Fibroblast of the conjunctiva (primary cell): ENCODE results near the gene OGFOD3.
"Not testable (repeated sequence)": the region's sequence is repeated elsewhere in the genome, so short reads cannot be mapped to it uniquely, and the experiment has no call there.

Experiments used
- DNase-seq: peaks from one replicate; pipeline ENCODE4 v3.0.0-alpha.2; 2010; ENCODE audit warnings: low read depth

Gene OGFOD3

DNA sequence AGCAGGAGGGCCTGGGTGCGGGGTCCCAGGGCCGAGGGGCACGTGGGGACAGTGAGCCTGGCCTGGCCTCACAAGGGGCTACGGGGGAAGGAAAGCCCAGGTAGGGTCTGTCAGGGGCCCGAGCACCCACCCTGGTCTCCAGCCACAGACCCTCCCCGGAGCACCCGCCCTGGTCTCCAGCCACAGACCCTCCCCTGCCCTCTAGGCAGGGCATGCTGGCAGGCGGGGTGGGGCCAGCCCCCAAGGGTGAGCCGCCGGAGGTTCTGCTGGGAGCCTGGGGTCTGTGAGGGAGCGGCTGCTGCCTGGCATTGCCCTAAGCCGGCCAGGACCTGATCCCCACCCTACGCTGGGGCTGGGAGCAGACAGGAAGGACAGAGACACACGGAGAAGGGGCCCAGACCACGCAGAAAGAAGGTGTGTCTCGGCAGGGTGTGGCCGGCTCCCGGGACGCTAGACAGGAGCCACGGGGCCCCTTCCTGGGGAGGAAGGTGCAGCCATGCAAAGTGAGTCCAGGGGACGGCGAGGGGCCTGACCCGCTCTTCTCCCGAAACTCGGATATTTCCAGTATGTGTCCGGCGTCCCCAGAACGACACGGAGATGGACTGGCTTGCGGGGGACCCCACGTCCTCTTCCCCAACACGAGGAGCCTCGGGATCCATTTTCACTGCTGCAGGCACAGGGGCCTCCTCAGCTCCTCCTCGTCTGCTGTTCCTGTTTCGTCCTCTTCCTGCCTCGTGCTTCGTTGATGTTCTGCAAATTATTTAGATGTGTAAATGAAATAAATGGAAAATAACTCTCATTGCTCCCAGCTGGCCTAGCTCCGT, 31.3 kb downstream of the OGFOD3 start:
- no peak for DNase-seq

DNA sequence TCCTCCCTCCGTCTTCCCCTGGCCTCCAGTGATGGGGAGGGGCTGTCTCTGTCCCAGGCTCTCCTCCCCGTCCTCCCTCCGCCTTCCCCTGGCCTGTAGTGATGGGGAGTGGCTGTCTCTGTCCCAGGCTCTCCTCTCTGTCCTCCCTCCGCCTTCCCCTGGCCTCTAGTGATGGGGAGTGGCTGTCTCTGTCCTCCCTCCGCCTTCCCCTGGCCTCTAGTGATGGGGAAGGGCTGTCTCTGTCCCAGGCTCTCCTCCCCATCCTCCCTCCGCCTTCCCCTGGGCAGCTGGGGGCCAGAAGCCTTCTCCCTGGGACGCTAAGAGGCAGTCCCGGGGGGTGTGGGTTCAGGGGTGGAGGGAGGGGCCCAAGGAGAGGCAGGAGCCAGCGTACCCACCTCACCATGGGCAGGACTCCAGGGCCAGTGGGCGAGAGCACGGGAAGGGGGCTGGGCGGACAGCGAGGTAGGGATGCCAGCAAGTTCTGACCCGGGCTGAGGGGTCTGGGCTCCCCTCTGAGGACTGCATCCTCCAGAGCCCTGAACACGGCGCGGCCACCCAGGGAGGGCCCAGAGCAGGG, 32.0 kb downstream of the OGFOD3 start:
- DNase-seq, result no peak

DNA sequence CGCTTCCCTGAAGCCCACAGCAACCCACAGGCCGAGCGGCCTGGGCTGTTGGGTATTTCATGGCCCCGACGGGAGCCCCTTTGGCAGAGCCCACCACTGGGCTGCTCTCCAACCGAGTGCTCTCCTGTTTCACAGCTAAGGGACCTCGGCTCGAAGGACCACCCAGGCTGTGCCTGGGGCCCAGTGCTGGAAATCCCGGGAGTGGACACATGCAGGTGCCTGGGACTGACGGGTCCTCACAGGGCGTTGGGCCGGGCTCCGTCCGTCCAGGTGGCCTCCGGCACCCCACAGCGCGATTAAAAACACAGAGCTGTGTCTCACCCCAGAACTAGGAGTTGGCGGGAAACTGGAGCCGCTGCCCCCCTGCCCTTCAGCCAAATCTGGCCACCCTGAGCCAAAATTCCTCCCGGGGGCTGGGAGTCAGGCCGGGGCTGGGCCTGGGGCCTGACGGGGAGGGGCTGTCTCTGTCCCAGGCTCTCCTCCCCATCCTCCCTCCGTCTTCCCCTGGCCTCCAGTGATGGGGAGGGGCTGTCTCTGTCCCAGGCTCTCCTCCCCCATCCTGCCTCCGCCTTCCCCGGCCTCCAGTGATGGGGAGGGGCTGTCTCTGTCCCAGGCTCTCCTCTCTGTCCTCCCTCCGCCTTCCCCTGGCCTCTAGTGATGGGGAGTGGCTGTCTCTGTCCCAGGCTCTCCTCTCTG, 32.7 kb downstream of the OGFOD3 start:
- DNase-seq, result no peak

DNA sequence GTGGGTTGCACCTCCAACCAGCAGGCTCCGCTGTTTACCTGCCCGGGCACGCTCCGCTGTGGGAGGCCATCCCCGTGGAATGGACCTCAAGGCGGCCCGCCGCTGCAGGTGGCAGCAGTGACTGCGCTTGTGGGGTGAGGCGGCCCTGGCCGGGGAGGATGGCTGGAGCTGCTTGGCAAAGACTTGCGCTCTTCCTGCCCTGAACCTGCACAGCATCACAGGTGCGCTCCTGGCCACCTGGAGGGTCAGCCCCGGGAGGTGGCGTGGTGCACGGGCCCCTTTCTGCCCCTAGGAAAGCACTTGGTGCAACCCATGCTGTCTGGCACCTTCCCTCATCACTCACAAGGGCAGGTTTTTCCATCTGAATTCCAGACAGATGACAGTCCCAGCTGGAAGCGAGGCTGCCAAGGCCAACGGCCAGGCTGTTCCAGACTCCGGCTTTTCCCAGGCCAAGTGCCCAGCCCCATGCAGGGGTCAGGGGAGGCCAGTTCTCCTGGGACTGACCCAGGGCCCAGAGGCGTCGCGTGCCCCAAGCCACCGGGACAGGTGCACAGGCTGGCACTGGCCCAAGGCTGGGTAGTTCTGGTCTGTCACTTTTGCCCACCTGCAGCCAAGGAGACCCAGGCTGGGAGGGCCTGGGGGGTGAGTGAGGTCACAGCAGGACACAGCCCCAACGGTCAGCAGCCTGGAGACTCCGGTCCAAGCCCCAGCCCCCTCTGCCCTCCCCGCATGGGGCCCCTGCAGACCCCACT, 33.5 kb downstream of the OGFOD3 start:
- DNase-seq, result no peak

DNA sequence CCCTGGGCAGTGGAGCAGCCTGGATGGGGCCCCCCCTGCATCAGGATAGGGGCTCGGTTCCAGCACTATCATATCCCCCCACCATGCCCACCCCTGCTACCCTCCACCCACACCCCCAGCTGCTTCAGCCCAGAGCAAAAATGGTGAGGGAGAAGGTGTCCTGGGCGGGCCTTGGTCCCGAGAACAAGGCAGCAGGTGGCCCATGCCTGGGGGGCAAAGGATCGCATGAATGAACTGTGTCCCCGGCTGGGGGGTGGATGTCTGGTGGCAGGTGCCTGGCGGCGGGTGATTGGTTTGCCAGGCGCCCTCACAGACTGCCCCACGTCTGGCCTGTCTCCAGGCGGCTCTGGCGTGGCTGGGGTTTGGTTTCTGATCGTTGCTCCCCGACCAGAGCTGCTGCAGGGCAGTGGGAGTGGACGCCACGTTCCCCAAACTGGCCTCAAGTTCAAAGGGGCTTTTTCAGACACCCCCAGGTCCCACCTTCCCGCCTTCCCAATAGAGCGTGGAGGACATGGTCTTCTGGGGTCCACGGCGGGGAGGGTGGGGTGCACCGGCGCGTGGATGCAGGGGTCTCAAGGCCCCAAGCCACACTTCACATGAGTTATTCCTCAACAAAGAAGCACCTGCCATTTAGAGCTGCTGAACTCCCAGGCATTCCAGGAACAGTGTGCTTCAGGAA, 34.2 kb downstream of the OGFOD3 start:
- DNase-seq, result no peak

DNA sequence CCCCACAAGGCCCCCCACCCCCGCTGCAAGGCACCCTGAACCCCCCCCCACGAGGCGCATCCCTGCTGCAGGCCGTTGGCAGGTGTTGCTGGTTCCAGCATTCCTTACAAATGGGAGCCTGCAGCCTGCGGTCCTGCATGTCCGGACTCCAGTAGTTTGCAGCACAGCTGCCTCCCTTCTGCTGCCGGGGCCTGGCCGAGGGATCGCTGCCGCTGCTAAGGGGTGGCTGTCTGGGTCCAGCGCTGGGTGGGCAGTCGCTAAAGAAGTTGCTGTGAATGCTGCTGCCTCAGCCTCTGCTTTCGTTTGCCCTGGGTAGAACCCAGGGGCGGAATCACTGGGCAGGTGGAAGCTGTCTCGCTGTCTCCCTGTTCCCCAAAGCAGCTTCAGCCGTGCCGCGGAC, 35.0 kb downstream of the OGFOD3 start:
- DNase-seq, result no peak

DNA sequence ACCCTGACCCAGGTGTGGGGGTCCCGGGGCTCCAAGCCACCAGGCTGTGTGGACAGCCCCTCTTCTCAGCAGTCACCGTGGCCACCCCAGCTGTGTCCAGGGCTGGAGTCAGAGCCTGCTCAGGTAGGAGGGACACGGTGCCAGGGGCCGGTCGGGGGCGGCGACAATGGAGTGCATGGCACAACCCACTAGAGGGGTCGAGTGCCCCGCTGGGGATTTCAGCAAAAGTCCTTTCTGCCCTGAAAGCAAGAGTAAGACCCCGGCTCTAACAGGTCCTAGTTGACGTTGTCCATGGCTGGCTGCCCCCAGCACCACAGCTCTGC, 35.5 kb downstream of the OGFOD3 start:
- no peak for DNase-seq

DNA sequence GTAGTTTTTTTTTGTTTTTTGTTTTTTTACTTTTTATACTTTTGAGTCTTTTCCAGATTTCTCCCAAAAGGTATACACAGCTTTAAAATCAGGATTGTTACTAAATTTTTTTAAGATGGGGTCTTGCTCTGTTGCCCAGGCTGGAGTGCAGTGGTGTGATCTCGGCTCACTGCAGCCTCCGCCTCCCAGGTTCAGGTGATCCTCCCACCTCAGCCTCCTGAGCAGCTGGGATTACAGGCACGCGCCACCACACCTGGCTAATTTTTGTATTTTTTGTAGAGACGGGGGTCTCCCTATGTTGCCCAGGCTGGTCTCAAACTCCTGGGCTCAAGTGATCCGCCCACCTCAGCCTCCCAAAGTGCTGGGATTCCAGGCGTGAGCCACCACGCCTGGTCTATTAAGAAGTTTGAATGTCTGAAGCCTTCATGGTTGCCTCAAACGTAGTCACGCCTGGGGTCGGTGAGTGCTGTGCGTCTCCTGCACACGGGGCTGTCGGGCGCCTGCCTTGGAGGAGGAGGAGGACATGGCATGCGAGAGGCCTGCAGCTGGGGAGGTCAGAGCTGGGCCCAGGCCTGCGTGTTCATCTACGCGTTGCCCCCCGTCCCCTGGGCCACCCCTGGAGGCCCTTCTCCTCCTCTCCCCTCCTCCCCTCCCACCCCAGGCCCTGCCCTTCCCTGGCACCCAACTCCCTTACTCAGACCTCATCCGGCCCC, 36.0 kb downstream of the OGFOD3 start:
- DNase-seq, result not testable (repeated sequence)

DNA sequence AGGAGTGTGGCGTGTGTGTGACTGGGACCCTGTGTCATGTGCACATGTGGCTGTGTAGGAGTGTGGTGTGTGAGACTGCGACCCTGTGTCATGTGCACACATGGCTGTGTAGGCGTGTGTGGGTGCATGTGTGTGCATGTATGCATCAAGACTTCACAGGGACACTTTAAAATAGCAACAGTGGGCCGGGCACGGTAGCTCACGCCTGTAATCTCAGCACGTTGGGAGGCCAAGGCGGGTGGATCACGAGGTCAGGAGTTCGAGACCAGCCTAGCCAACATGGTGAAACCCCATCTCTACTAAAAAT, 36.7 kb downstream of the OGFOD3 start:
- DNase-seq, result not testable (repeated sequence)

DNA sequence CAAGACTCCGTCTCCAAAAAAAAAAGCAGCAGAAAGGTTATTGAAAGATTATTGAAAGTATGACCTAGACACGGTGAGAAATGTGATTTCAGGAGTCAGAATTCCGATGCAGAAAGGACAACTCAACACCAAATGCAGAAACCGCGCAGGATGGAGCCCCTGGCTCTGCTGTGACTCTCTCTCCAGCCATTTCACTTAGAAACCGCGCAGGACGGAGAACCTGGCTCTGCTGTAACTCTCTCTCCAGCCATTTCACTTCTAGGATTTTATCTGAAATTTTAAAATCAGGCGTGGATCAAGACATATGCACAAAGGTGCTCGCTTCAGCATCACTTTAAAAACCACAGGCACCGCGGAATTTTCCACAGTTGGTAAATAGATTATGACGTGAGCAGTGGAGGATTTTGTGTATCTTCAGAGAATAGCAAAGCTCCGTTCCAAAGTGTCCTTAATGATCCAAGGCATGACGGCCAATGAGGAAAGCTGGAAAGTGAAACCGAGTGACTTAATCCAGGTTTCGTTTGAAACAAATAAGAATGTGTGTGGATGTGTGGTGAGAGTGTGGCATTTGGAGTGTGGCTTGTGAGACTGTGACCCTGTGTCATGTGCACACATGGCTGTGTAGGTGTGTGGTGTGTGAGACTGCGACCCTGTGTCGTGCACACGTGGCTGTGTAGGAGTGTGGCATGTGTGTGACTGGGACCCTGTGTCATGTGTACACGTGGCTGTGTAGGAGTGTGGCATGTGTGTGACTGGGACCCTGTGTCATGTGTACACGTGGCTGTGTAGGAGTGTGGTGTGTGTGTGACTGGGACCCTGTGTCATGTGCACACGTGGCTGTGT, 37.3 kb downstream of the OGFOD3 start:
- no peak for DNase-seq

DNA sequence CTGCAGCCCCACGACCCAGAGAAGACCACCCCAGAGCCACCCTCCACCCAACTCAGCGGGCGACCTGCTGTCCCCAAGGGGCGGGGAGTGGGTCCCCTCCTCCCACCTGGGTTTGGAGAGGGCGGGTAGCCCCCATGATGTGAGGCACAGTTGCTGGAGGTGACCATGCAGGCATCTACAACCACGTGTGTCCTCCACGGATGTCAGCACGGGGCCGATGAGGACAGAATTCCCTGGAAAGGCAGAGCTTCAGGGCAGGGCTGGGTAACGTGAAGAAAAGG, 39.7 kb downstream of the OGFOD3 start:
- DNase-seq, result no peak

DNA sequence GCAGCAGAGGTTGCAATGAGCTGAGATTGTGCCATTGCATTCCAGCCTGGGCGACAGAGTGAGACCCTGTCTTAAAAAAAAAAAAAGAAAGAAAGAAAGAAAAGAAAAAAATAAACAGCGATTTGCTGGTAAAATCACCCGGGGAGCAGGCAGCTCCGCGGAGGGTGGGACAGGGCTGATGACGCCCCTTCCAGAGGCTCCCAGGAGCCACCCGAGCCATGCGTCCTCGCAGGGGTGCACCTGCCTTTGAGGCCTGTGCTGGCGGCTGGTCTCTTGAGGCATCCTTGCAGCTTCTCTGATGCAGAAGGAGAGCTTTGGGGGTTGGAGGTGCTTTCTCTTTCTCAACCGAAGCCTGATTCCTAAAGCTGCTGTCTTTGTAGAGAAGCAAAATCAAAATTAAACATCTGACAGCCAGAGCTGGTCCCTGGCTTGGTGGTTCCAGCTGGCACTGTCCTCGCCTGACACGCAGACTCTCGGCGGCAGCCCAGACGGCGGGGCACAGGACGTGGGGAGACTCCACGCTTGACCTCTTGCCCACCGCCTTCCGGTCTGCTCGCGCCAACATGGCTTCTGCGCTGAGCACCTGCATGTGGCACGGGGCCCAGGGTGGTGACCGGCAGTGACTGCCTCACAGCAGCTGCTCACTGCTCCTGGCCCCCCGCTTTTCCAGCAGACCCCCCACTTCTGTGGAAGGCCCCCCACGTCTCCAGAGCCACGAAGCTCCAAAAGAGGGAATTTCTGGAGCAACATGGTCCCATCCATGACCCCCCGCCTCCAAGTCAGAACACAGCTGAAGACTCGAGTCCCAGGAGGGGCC, 40.3 kb downstream of the OGFOD3 start:
- no peak for DNase-seq

DNA sequence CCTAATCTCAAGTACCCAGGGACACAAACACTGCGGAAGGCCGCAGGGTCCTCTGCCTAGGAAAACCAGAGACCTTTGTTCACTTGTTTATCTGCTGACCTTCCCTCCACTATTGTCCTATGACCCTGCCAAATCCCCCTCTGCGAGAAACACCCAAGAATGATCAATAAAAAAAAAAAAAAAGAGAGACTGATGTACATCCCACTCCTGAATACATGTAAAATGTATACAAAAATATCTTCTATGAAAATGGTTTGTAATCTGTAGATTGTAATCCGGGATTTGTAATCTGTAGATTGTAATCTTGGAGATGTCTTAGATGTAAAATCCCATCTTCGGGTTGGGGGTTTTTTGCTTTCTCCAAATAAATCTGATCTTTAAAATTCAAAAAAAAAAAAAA, 41.1 kb downstream of the OGFOD3 start:
- DNase-seq, result not testable (repeated sequence)

DNA sequence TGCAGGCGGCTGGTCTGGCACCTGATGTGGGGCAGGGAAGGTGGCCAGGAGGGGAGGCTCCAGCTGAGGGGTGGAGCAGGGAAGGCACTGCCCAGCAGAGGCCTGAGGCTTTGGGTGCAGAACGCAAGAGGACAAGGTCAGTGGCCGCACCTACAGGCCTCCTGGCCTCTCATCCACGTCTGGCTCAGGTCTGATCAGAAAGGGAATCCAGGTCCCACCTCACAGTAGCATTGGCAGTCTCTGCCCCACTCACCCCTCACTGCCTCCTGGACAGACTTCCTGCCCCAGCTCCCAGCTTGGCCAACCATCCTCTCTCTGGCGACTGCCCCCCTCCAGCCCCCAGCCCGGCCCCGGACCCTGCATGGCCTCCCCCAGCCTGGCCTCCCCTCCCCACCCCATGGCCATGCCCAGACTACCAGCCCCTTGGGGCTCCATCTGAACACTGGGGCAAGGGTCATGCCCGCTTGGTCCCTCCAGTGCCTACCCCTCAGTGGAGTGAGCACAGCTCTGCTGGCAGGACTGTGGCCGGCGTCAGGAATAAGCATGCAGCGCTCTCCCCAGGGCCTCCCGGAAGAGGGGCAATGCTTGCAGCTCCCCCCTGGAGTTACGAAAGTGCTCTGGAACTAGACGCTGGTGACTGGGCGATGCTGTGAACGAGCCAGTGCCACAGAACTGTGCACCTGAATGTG, 42.2 kb downstream of the OGFOD3 start:
- no peak for DNase-seq

DNA sequence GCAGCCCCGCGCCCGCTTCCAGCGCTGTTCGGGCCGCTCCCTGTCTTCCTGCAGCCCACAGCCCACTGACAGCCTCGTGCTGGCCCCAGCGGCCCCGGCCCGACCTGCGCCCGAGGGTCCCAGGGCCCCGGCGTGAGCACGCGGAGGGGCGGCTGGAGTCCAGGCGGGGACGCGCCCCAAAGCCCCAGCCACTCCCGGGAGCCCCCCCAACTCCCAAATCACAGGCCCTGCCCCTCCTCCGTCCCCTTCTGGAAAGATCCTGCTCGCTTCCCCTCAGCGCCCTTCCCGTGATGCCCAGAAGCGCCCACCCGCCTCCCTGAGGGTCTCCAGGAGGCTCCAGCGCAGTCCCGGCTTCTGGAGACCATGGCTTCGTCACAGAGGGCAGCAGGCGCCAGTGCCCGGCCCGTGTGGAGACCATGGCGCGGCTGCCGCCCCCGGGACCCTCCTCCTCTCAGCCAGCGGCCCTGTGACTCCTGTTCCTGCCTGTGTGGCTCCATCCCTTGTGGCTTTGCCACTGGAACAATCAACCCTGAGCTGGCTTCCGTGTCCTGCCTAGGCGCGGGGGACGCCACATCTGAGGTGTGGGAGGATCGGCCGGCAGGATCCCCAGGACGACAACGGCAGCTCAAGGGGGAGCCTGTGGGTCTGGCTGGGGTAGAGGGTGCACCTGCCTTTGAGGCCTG, 42.9 kb downstream of the OGFOD3 start:
- DNase-seq, result no peak

DNA sequence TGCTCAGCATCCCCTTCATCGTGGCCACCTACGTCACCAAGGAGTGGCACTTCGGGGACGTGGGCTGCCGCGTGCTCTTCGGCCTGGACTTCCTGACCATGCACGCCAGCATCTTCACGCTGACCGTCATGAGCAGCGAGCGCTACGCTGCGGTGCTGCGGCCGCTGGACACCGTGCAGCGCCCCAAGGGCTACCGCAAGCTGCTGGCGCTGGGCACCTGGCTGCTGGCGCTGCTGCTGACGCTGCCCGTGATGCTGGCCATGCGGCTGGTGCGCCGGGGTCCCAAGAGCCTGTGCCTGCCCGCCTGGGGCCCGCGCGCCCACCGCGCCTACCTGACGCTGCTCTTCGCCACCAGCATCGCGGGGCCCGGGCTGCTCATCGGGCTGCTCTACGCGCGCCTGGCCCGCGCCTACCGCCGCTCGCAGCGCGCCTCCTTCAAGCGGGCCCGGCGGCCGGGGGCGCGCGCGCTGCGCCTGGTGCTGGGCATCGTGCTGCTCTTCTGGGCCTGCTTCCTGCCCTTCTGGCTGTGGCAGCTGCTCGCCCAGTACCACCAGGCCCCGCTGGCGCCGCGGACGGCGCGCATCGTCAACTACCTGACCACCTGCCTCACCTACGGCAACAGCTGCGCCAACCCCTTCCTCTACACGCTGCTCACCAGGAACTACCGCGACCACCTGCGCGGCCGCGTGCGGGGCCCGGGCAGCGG, 43.6 kb downstream of the OGFOD3 start:
- DNase-seq, result no peak

DNA sequence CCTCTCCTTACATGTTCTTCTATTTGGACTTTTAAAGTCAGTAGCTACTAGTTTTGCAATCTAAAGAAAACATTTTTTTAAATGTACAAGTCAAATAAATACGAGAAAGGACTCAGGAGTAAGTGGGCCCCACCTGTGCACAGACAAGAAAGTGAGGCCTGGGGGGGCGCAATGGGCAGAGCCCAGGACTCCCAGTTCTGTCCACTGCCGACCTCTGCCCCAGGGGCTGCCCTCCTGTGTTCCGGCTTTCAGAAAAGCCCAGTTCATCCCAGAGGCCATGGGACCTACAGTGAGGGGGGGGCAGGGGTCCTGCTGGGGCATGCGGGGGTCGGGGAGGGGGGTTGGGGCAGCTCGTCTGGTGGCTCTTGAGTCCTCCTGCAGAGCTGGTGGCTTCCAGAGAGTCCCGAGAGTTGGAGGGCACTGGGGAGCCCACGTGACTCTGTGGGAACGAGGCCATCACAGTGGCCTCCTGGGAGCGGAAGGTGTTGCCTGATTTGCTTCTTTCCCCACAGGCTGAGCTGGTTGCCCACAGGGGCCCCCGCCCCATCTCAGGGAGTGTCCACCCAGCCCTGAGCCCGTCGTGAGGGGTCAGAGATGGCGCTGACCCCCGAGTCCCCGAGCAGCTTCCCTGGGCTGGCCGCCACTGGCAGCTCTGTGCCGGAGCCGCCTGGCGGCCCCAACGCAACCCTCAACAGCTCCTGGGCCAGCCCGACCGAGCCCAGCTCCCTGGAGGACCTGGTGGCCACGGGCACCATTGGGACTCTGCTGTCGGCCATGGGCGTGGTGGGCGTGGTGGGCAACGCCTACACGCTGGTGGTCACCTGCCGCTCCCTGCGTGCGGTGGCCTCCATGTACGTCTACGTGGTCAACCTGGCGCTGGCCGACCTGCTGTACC, 44.4 kb downstream of the OGFOD3 start:
- no peak for DNase-seq
